HG03159 (cell line): ENCODE results near the gene STPG2.

Source experiments
- ATAC-seq: cut with Tn5 transposase; IDR thresholded peaks from one replicate; pipeline ENCODE4 v1.9.1; 2021; ENCODE audit warnings: mild to moderate bottlenecking, moderate library complexity; ENCODE audit not compliant: unreplicated experiment

The STPG2 gene

GRCh38 chr4:97548186-97548585 is 595.1 kb downstream of the STPG2 start:
- ATAC-seq: no peak

DNA sequence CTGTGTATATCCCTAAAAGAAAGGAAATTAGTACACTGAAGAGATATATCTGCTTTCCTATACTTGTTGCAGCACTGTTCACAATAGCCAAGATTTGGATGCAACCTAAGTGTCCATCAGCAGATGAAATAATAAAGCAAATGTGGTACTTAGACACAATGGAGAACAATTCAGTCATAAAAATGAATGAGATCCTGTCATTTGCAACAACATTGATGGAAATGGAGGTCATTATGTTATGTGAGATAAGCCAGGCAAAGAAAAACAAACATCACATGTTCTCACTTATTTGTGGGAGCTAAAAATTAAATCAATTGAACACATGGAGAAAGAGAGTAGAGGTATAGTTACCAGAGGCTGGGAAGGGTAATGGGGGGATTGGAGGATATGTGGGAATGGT is 611.9 kb downstream of the STPG2 start:
- ATAC-seq: no peak

DNA sequence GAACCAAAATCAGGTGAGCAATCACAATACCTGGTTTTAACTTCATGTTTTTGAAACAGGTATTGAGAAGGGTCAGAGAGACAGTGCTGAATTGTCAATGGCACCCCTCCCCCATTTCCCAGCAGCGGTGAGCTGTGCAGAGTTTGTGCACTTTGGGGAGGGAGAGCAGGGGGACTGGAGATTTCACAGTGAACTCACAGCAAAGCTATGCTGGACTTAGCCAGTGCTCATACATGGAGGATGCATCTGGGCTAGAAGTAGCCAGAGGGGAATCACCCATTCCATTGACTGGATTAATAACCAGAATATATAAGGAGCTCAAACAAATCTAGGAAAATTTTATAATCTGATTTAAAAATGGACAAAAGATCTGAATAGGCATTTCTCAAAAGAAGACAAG is 612.6 kb downstream of the STPG2 start:
- ATAC-seq: no peak

- no peak for ATAC-seq
These were observed 618.0 kb downstream of the STPG2 start for GRCh38 chr4:97525236-97525635.

DNA sequence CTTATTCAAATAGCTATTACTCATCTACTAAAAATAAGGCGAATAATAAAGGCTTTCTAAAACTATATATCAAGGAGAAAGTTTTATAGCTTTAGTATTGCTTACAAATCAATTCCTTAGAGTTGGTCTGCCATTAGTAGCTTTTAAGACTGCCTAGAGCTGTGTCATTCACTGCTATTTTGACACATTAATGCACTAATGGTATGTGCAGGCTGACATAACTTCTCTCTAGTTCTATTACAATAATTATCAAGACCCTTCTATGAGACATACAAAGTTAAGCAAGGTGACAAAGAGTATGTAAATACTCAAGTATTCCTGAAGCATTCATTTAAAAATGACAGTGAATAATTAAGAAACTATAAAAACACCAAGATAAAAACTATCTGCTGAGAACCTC is 625.3 kb downstream of the STPG2 start:
- ATAC-seq: no peak

- ATAC-seq: no peak
These were observed 629.4 kb downstream of the STPG2 start for GRCh38 chr4:97513917-97514316.
